Right hindlimb (tissue), 1 donor: ENCODE measurements around the gene SLC9A6.

Source experiments
- DNase-seq: peaks from one replicate; pipeline ENCODE4 v3.0.0-alpha.2; 2018

The SLC9A6 gene

DNA sequence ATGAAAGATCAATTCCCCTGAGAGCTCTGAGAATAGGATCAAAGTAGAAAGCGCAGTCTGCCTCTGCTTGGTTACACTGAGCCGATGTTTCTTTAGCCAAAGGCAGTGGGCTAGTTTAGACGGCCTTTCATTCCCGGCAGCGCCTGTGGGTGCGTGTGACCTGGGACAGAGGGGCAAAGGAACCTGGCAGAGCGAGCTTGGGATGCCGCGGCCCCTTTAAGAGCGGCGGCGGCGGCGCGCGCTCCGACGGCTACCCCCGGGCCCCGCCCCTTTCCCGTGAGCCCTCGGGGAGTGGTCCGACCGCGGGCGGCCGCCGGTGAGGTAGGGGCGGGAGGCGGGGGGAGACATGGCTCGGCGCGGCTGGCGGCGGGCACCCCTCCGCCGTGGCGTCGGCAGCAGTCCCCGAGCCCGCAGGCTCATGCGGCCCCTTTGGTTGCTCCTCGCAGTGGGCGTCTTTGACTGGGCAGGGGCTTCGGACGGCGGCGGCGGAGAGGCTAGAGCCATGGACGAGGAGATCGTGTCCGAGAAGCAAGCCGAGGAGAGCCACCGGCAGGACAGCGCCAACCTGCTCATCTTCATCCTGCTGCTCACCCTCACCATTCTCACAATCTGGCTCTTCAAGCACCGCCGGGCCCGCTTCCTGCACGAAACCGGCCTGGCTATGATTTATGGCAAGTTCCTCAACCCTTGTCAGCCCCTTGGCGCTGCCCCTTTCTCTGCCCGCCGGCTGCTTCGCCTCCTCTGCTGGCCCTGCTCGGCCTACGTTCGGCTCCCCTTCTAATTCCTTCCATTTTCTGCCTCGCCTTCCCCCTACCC is at the start of gene SLC9A6:
TSS of gene SLC9A6 (plus strand) at position 279 of the 816 bp plus-strand sequence. CDS start at position 503, 224 bp downstream.
- DNase-seq: peak; percentile 81

DNA sequence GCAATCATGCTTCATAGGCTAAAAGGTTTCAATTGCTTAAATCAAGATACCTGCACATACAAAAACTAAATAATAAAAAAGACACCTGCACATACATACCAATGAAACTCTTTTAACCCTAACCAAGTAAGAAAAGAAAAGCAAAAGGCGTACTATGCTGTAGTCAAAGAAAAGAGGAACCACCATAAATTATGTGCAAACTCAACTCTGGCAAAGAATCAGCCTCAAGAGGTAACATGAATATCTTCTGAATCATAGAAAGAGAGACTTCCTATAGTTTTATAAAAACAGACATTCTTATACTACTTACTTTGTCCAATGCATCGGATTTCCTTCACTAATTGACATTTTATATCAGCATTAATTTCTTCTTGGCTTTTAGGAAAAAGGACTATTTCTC is 40.7 kb upstream of the SLC9A6 start:
- no peak for DNase-seq

- no peak for DNase-seq
Measured at GRCh38 chrX:135951291-135951690, 33.9 kb upstream of the SLC9A6 start.

DNA sequence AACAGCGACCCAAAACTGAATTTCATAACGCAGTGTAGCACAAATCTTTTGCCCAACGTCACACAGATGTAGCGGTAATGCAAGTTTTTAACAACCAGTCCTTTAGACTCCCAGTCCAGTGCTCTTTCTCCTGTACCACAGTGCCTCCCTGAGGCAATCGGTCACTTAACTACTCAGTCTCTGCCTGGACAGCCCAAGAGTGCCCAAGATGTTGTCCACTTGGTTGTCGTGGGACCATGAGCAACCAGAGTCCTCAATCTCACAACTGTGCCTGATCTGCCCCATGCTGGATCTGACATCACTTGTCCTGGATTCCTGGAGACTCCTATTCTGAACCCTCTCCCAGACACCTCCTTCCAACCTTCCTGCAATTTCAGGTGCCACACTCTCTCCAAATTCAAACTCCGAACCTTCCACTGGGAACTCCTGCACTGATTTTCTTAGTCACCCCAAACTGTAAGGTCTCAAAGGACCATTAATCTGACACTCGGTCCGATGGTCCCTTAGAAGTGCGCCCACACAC is 12.1 kb upstream of the SLC9A6 start:
- DNase-seq: peak; percentile 23

- peak; percentile 92 for DNase-seq
Measured at GRCh38 chrX:135973548-135974278, 11.5 kb upstream of the SLC9A6 start, which contains the start of gene MMGT1. Gene MMGT1 (minus strand): TSS chrX:135973988. CDS start chrX:135973675, 313 bp downstream.

DNA sequence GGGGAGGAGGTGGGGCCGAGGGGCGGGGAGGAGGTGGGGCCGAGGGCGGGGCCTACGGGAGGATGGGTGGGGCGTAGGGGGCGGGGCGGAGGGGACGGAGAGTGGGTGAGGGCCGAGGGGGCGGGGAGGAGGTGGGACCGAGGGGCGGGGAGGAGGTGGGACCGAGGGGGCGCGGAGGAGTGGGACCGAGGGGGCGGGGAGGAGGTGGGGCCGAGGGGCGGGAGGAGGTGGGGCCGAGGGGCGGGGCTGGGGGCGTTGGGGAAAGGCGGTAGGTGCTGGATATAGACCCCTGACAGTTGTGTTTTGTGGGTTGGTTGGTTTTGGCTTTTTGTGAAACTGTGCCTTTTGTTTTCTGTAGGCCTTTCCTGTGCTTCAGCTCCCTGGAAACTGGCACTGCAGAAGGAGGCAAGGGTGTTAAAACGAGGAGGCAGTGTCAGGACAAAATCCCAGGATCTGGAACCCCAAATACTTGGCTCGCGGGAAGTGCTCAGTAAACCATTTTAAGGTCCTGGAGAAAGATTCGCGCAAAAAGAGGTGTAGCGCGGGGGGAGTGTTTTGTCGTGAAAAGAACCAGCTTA is 10.9 kb upstream of the SLC9A6 start:
- DNase-seq: peak; percentile 86

- DNase-seq: no peak
Measured at GRCh38 chrX:135975421-135975820, 9.8 kb upstream of the SLC9A6 start.

- DNase-seq: no peak
Measured at GRCh38 chrX:135977611-135978010, 7.6 kb upstream of the SLC9A6 start.

GRCh38 chrX:135981010-135981409 is 4.2 kb upstream of the SLC9A6 start:
- no peak for DNase-seq

- no peak for DNase-seq
Measured at GRCh38 chrX:135981668-135982067, 3.6 kb upstream of the SLC9A6 start.

- DNase-seq: no peak
Measured at GRCh38 chrX:135982860-135983259, 2.4 kb upstream of the SLC9A6 start.

- no peak for DNase-seq
Measured at GRCh38 chrX:135984256-135984655, 979 bp upstream of the SLC9A6 start.

GRCh38 chrX:135984791-135985156 is 461 bp upstream of the SLC9A6 start:
- no peak for DNase-seq

- DNase-seq: peak; percentile 19
Measured at GRCh38 chrX:135985973-135986310, 707 bp downstream of the SLC9A6 start.

DNA sequence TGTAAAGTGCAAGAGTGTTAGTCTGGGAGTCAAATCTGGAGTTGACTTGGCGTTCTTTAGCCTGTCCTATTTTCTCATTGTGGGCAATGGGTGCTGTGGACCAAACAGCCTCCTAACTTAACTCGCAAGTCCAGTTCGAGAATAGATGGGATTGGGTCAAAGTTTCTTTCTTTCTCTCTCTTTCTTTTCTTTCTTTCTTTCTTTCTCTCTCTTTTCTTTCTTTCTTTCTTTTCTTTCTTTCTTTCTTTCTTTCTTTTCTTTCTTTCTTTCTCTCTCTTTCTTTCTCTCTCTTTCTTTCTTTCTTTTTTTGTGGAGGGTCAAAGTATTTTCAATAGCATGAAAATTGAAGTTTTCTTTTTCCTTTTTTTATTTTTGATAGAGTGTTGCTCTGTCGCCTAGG is 3.0 kb downstream of the SLC9A6 start:
- DNase-seq: no peak

GRCh38 chrX:136015016-136015415 is 29.8 kb downstream of the SLC9A6 start:
- DNase-seq: no peak

DNA sequence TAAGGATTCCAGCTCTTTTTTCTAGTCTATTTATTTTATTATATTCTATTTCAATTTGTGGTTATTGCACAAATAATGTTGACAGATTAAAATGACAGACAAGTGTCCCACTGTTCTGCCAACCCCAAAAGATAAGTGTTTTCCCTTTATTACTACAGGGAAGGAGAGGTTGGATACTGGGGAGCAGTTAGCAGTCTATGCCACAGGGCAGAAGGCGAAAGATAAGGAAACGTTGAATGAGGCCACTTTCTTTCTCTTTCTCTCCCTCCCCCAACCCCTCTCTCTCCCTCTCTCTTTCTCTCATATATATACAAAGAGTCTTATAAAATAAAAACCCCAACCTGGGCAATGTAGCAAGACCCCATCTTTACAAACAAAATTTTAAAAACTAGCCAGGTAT is 31.6 kb downstream of the SLC9A6 start:
- DNase-seq: no peak

DNA sequence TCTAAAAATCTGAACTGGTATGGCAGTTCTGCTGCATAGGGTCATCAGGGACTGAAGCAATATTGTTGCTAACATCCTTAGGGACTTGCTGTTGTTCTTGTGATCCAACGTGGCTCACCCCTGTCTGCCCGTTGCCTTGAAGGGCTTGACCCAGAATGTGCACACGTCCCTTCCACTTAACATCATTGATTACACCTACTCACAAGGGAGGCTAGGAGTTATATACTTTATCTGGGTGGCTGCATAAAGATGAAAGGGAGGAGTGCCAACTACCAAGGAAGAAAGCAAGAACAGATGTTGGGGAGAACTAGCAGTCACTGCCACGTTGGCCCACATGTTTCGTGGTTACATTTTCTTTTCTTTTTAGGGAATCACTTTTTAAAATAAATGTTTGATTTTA is 34.0 kb downstream of the SLC9A6 start:
- no peak for DNase-seq

DNA sequence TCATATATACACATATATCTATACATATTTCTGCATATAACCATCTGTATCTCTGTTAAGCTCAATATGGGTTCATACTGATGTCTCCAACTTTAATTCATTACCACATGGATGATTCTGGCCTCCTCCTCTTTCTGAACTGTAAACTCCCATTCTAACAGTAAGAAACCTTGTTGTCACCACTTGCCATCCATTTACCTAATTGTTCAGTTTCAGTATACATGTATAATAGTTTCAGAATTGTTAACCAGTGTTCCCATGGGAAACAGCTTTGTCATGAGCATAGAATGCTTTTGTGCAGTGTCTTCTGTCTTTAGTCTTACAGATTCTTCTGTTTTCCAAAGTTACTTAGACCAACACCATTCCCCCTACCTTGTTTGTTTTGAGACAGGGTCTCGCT is 35.9 kb downstream of the SLC9A6 start:
- DNase-seq: no peak

GRCh38 chrX:136021903-136022302 is 36.7 kb downstream of the SLC9A6 start:
- no peak for DNase-seq

- DNase-seq: no peak
Measured at GRCh38 chrX:136025091-136025490, 39.9 kb downstream of the SLC9A6 start.

GRCh38 chrX:136028383-136028984 is 43.2 kb downstream of the SLC9A6 start:
- DNase-seq: no peak

GRCh38 chrX:136029766-136030165 is 44.5 kb downstream of the SLC9A6 start:
- no peak for DNase-seq
